ENCODE results near the gene C22orf15. TPM values are rescaled to one million over a fixed set of nuclear protein-coding genes. Genes with fewer than 3 reads are reported as not detected.

C22orf15 gene
- total and polyA plus RNA-seq, 9 of the 15 experiments (the other 6 are each of a cell fraction or from before 2014, with no cell fraction given): 0.07 TPM; not detected in 8

DNA sequence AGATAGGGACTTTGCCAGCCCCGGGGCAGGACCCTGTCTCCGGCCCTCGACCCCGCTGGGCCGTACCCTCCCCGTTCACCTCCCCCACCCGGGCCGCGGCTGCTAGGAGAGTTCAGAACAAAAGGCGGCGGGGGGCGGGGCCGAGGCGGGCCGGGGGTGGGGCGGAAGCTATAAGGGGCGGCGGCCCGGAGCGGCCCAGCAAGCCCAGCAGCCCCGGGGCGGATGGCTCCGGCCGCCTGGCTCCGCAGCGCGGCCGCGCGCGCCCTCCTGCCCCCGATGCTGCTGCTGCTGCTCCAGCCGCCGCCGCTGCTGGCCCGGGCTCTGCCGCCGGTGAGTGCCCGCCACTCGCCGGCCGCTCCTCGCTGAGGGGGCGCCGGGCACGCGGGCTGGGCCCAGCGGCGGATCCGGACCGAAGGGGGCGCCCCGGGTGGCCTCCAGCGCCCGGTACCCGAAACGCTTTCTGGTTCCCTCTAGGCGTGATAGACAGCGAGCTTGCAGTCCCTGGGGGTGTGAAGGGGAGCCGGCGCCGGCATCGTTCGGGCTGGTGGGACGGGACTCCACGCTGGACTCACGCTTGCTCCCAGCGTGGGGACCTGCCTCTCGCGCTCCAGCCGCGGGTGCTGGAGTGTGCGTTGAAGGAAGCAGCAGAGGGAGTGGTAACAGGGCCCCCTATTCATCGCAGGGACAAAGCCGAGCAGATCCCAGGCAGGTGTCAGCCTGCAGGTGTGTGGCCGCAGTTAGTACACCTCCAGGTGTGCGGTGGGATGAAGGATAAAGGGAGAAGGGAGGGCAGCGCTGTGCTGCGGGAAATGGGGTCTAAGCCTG, 10.1 kb downstream of the C22orf15 start, which contains the start of gene MMP11 (continued):
- TF ChIP-seq MGA (IDR thresholded peaks at IDR 0.05): peak; percentile 30; the same call in 1 of the 2 replicates
- TF ChIP-seq PHF8 (IDR thresholded peaks at IDR 0.05; ENCODE audit: borderline replicate concordance, low read length): peak; percentile 63; the same call in 1 of the 2 replicates
- TF ChIP-seq TBP (optimal IDR thresholded peaks at IDR 0.05; ENCODE audit: low read depth, low read length): peak; percentile 2
- 0 out of 2 replicates have a peak, but pooled peaks have one; percentile 11 for TF ChIP-seq CTBP1 (IDR thresholded peaks at IDR 0.05; ENCODE audit: borderline replicate concordance)
- TF ChIP-seq CCNT2 (IDR thresholded peaks at IDR 0.05; ENCODE audit: borderline replicate concordance, extremely low read depth, insufficient read length, low read depth, low read length): peak; percentile 53
- TF ChIP-seq FOXJ2 (tag; IDR thresholded peaks at IDR 0.05): no peak
- TF ChIP-seq POLR2G (IDR thresholded peaks at IDR 0.05; ENCODE audit: low read depth, low read length): peak; percentile 80
- TF ChIP-seq MAFF (IDR thresholded peaks at IDR 0.05; ENCODE audit: low read length): no peak
- no peak for TF ChIP-seq ZNF512 (tag; IDR thresholded peaks at IDR 0.05)
- TF ChIP-seq C11orf30 (IDR thresholded peaks at IDR 0.05; ENCODE audit: low read depth): no peak
- TF ChIP-seq ZNF431 (CRISPR knock-in tag; IDR thresholded peaks at IDR 0.05): no peak
- TF ChIP-seq, protein P1, sequence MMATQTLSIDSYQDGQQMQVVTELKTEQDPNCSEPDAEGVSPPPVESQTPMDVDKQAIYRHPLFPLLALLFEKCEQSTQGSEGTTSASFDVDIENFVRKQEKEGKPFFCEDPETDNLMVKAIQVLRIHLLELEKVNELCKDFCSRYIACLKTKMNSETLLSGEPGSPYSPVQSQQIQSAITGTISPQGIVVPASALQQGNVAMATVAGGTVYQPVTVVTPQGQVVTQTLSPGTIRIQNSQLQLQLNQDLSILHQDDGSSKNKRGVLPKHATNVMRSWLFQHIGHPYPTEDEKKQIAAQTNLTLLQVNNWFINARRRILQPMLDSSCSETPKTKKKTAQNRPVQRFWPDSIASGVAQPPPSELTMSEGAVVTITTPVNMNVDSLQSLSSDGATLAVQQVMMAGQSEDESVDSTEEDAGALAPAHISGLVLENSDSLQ (IDR thresholded peaks at IDR 0.05): 0 out of 2 replicates have a peak, but pooled peaks have one; percentile 43
- TF ChIP-seq RB1 (IDR thresholded peaks at IDR 0.05; ENCODE audit: low read depth): peak; percentile 72
